GM04504 (cell line): ENCODE results near the gene STK16.
A peak's percentile ranks its signal among the peaks of the same experiment; 100 is the strongest.
"Not testable (repeated sequence)": the region's sequence is repeated elsewhere in the genome, so short reads cannot be mapped to it uniquely, and the experiment has no call there.

Source experiments
- DNase-seq: peaks from one replicate; pipeline ENCODE4 v3.0.0-alpha.2; 2012; ENCODE audit warnings: low read depth

STK16 gene

GRCh38 chr2:219271021-219271420 lies 25.7 kb downstream of the STK16 start:
- DNase-seq, result no peak

GRCh38 chr2:219272356-219272755 lies 27.1 kb downstream of the STK16 start:
- DNase-seq, result no peak

- no peak for DNase-seq
Measured at GRCh38 chr2:219272995-219273394, 27.7 kb downstream of the STK16 start.

- DNase-seq, result no peak
Measured at GRCh38 chr2:219273937-219274336, 28.7 kb downstream of the STK16 start.

- DNase-seq, result peak; percentile 72
Measured at GRCh38 chr2:219274361-219274921, 29.2 kb downstream of the STK16 start.

GRCh38 chr2:219277703-219278654 lies 32.7 kb downstream of the STK16 start:
- DNase-seq, result peak; percentile 63

- no peak for DNase-seq
Measured at GRCh38 chr2:219278655-219279150, 33.4 kb downstream of the STK16 start.

- peak; percentile 99 for DNase-seq
Measured at GRCh38 chr2:219279151-219279915, 34.1 kb downstream of the STK16 start, which contains the start of gene DNAJB2. Gene DNAJB2, plus strand, starts transcription at chr2:219279366. Its CDS starts 468 bp downstream, at chr2:219279834.

GRCh38 chr2:219279916-219280516 lies 34.7 kb downstream of the STK16 start:
- no peak for DNase-seq

- DNase-seq, result no peak
Measured at GRCh38 chr2:219280651-219281050, 35.4 kb downstream of the STK16 start.

GRCh38 chr2:219281588-219281987 lies 36.3 kb downstream of the STK16 start:
- DNase-seq, result no peak

GRCh38 chr2:219282375-219282774 lies 37.1 kb downstream of the STK16 start:
- no peak for DNase-seq

- DNase-seq, result no peak
Measured at GRCh38 chr2:219282943-219283581, 37.8 kb downstream of the STK16 start.

GRCh38 chr2:219284501-219285372 lies 39.5 kb downstream of the STK16 start:
- DNase-seq, result no peak

GRCh38 chr2:219285373-219285735 lies 40.1 kb downstream of the STK16 start:
- no peak for DNase-seq

- DNase-seq, result no peak
Measured at GRCh38 chr2:219285894-219286425, 40.7 kb downstream of the STK16 start.

GRCh38 chr2:219286436-219287115 lies 41.3 kb downstream of the STK16 start:
- DNase-seq, result no peak

- not testable (repeated sequence) for DNase-seq
Measured at GRCh38 chr2:219287116-219287440, 41.8 kb downstream of the STK16 start.

GRCh38 chr2:219287580-219288265 lies 42.4 kb downstream of the STK16 start:
- no peak for DNase-seq
